ENCODE data around the gene XCL1. TPM values are rescaled to one million over a fixed set of nuclear protein-coding genes. Genes with fewer than 3 reads are reported as not detected.
A peak's percentile ranks its signal among the peaks of the same experiment; 100 is the strongest.

The XCL1 gene
- total RNA-seq, 4 donors from 2014 or later = 0.42 to 1.2 (median 0.91) TPM; not detected in 1

GRCh38 chr1:168617974-168618750 lies 41.8 kb downstream of the XCL1 start:
- peaks cover 0 to 1% (median 0%) of the 10 kb centered on the region in 4 donors for H3K27me3 ChIP-seq
- intact Hi-C loops (cut with DNase I) = loop anchor here (10.0 kb wide), 1 partner anchor 167 kb away; no protein-coding TSS in a partner anchor
- no peak for TF ChIP-seq POLR2AphosphoS5 (IDR thresholded peaks at IDR 0.05)
- DNase-seq (ENCODE audit: extremely low spot score) = peak; percentile 45
- H3K4me3 ChIP-seq = no peak overlapping the region
- 87% methylated on average over 5 of the region's 5 CpGs for WGBS
- H3K9me3 ChIP-seq = no peaks in the 10 kb centered on the region
- H3K4me1 ChIP-seq = peaks cover 28 to 50% (median 42%) of the 10 kb centered on the region in 4 donors
- H3K36me3 ChIP-seq = no peaks in the 10 kb centered on the region
- H3K27ac ChIP-seq (replicated peaks in 1 of 4) = no peak overlapping the region

GRCh38 chr1:168618886-168619285 lies 42.5 kb downstream of the XCL1 start:
- DNase-seq (ENCODE audit: extremely low spot score) = no peak
- Histone ChIP-seq H3K27me3 (peaks cover 0 to 4% (median 0%) of the 10 kb centered on the region in 4 donors), H3K36me3 (no peaks in the 10 kb centered on the region), H3K27ac (replicated peaks in 1 of 4) (no peak overlapping the region), H3K9me3 (no peaks in the 10 kb centered on the region), H3K4me3 (no peak overlapping the region), H3K4me1 (peaks cover 30 to 48% (median 38%) of the 10 kb centered on the region in 4 donors)
- 73% methylated on average over 2 of the region's 2 CpGs for WGBS
- intact Hi-C loops (cut with DNase I) = loop anchor here (10.0 kb wide), 1 partner anchor 166 kb away; no protein-coding TSS in a partner anchor
- TF ChIP-seq EP300 (IDR thresholded peaks at IDR 0.05) (no peak), CTCF (IDR thresholded peaks at IDR 0.05) (no peak), POLR2A (IDR thresholded peaks at IDR 0.05; ENCODE audit: low read depth) (no peak), POLR2AphosphoS5 (IDR thresholded peaks at IDR 0.05) (no peak)

GRCh38 chr1:168621356-168621755 lies 45.0 kb downstream of the XCL1 start:
- WGBS = 50% methylated on average over 1 of the region's 1 CpG
- Histone ChIP-seq H3K27me3 (peaks cover 0 to 4% (median 0%) of the 10 kb centered on the region in 4 donors), H3K36me3 (no peaks in the 10 kb centered on the region), H3K27ac (replicated peaks in 1 of 4) (peak overlapping the region; percentile 24 to 58 (median 42)), H3K9me3 (no peaks in the 10 kb centered on the region), H3K4me1 (peaks cover 19 to 35% (median 27%) of the 10 kb centered on the region in 4 donors), H3K4me3 (no peak overlapping the region)
- DNase-seq (ENCODE audit: extremely low spot score) = peak; percentile 57
- TF ChIP-seq EP300 (IDR thresholded peaks at IDR 0.05) (no peak), POLR2AphosphoS5 (IDR thresholded peaks at IDR 0.05) (peak; percentile 19 to 27)
- intact Hi-C loops (cut with DNase I) = no loop called here

- no peak overlapping the region for H3K4me3 ChIP-seq
- no peak for TF ChIP-seq EP300 (IDR thresholded peaks at IDR 0.05)
- TF ChIP-seq CTCF (IDR thresholded peaks at IDR 0.05) = no peak
- TF ChIP-seq POLR2AphosphoS5 (IDR thresholded peaks at IDR 0.05) = peak; percentile 10 to 29
- no peak overlapping the region for H3K27ac ChIP-seq (replicated peaks in 1 of 4)
- H3K36me3 ChIP-seq = no peaks in the 10 kb centered on the region
- peaks cover 0 to 4% (median 0%) of the 10 kb centered on the region in 4 donors for H3K27me3 ChIP-seq
- no peak for DNase-seq (ENCODE audit: extremely low spot score)
- peaks cover 15 to 35% (median 27%) of the 10 kb centered on the region in 4 donors for H3K4me1 ChIP-seq
- WGBS = 68% methylated on average over 8 of the region's 8 CpGs
- intact Hi-C loops (cut with DNase I) = no loop called here
- H3K9me3 ChIP-seq = no peaks in the 10 kb centered on the region
These were observed 46.8 kb downstream of the XCL1 start for GRCh38 chr1:168623003-168623828.

GRCh38 chr1:168623831-168624230 lies 47.4 kb downstream of the XCL1 start:
- TF ChIP-seq POLR2A (IDR thresholded peaks at IDR 0.05; ENCODE audit: low read depth) (no peak), POLR2AphosphoS5 (IDR thresholded peaks at IDR 0.05) (no peak), EP300 (IDR thresholded peaks at IDR 0.05) (no peak), CTCF (IDR thresholded peaks at IDR 0.05) (no peak)
- Histone ChIP-seq H3K9me3 (no peaks in the 10 kb centered on the region), H3K36me3 (no peaks in the 10 kb centered on the region), H3K27ac (replicated peaks in 1 of 4) (no peak overlapping the region), H3K4me1 (peaks cover 15 to 35% (median 27%) of the 10 kb centered on the region in 4 donors), H3K4me3 (no peak overlapping the region), H3K27me3 (peaks cover 0 to 4% (median 0%) of the 10 kb centered on the region in 4 donors)
- WGBS = 99% methylated on average over 4 of the region's 4 CpGs
- intact Hi-C loops (cut with DNase I) = no loop called here
- no peak for DNase-seq (ENCODE audit: extremely low spot score)
